GM12878 (cell line): Measurements from ENCODE around the gene SETBP1. TPM values are rescaled to one million over a fixed set of nuclear protein-coding genes. Genes with fewer than 3 reads are reported as not detected.
A peak's percentile ranks its signal among the peaks of the same experiment; 100 is the strongest.

Experiments
- ATF3 ChIP-seq: IDR thresholded peaks from 2 replicates; pipeline ENCODE4 v1.6.1; 2011; ENCODE audit warnings: low read depth, mild to moderate bottlenecking, low read length, moderate library complexity, borderline replicate concordance; ENCODE audit errors: extremely low read depth
- ATF7 ChIP-seq: fragments of 450-650 bp; IDR thresholded peaks from 2 replicates; pipeline ENCODE4 v1.6.1; 2016; ENCODE audit warnings: low read depth, mild to moderate bottlenecking
- BACH1 ChIP-seq: fragments of 450-650 bp; IDR thresholded peaks from 2 replicates; pipeline ENCODE4 v1.6.1; 2017; ENCODE audit warnings: mild to moderate bottlenecking, borderline replicate concordance
- CHD1 ChIP-seq: IDR thresholded peaks from 2 replicates; pipeline ENCODE4 v1.6.1; 2012; ENCODE audit warnings: low read depth, low read length, improper control_type of control experiment
- EGR1 ChIP-seq, 2 experiments: IDR thresholded peaks; 1 replicate in 1 of 2; 2 replicates in 1 of 2; pipeline ENCODE4 v1.6.1; 2011 to 2012; ENCODE audit warnings: low read depth in 2 of 2, low read length in 2 of 2, borderline replicate concordance in 1 of 2, mild to moderate bottlenecking in 1 of 2, moderate library complexity in 1 of 2
- FOS ChIP-seq: IDR thresholded peaks from 3 replicates; pipeline ENCODE4 v1.6.1; 2011; ENCODE audit warnings: borderline replicate concordance; ENCODE audit not compliant: insufficient read length; ENCODE audit errors: extremely low read depth
- IRF4 ChIP-seq: IDR thresholded peaks from 2 replicates; pipeline ENCODE4 v1.6.1; 2011; ENCODE audit warnings: low read depth, low read length
- MTA3 ChIP-seq: IDR thresholded peaks from 2 replicates; pipeline ENCODE4 v1.6.1; 2012; ENCODE audit warnings: low read length, inconsistent platforms, borderline replicate concordance
- MYB ChIP-seq: fragments of 150-350 bp; IDR thresholded peaks from 2 replicates; pipeline ENCODE4 v1.6.1; 2014; ENCODE audit warnings: mild to moderate bottlenecking, low read depth, low read length, borderline replicate concordance
- NBN ChIP-seq: fragments of 450-650 bp; IDR thresholded peaks from 2 replicates; pipeline ENCODE4 v1.6.1; 2016
- NFIC ChIP-seq: IDR thresholded peaks from 2 replicates; pipeline ENCODE4 v1.6.1; 2012; ENCODE audit warnings: low read depth, mild to moderate bottlenecking, inconsistent platforms, low read length, moderate library complexity
- NFYA ChIP-seq: IDR thresholded peaks from 2 replicates; pipeline ENCODE4 v1.6.1; 2011; ENCODE audit warnings: low read depth, mild to moderate bottlenecking, low read length, improper control_type of control experiment, borderline replicate concordance
- NR2C2 ChIP-seq: IDR thresholded peaks from 2 replicates; pipeline ENCODE4 v1.6.1; 2011; ENCODE audit warnings: borderline replicate concordance, low read depth; ENCODE audit not compliant: control insufficient read depth, insufficient read length
- POLR2A ChIP-seq: IDR thresholded peaks from 2 replicates; pipeline ENCODE4 v1.6.1; 2011; ENCODE audit warnings: low read depth, mild to moderate bottlenecking, low read length
- POLR2AphosphoS2 ChIP-seq: IDR thresholded peaks from 2 replicates; pipeline ENCODE4 v1.6.1; 2011; ENCODE audit warnings: low read depth, mild to moderate bottlenecking, low read length, improper control_type of control experiment, moderate library complexity
- POLR2AphosphoS5 ChIP-seq: IDR thresholded peaks from 2 replicates; pipeline ENCODE4 v1.6.1; 2011; ENCODE audit warnings: mild to moderate bottlenecking, low read length, inconsistent platforms
- RAD51 ChIP-seq: fragments of 450-650 bp; IDR thresholded peaks from 2 replicates; pipeline ENCODE4 v1.6.1; 2016; ENCODE audit warnings: moderate library complexity, mild to moderate bottlenecking, inconsistent platforms
- RBBP5 ChIP-seq: fragments of 200-600 bp; sonication (generic); conservative IDR thresholded peaks from 2 replicates; pipeline ENCODE4 v1.6.1; 2016
- RUNX3 ChIP-seq: IDR thresholded peaks from 2 replicates; pipeline ENCODE4 v1.6.1; 2012; ENCODE audit warnings: low read length, inconsistent platforms
- SIX5 ChIP-seq: IDR thresholded peaks from 2 replicates; pipeline ENCODE4 v1.6.1; 2011; ENCODE audit warnings: mild to moderate bottlenecking, low read depth, low read length, moderate library complexity; ENCODE audit not compliant: severe bottlenecking
- SP1 ChIP-seq: IDR thresholded peaks from one replicate; pipeline ENCODE4 v1.6.1; 2011; ENCODE audit warnings: low read depth, low read length
- SRF ChIP-seq, 2 experiments: IDR thresholded peaks; 2 replicates each; pipeline ENCODE4 v1.6.1; 2011; ENCODE audit warnings: low read depth in 2 of 2, low read length in 2 of 2, mild to moderate bottlenecking in 1 of 2, moderate library complexity in 1 of 2
- TAF1 ChIP-seq: IDR thresholded peaks from 2 replicates; pipeline ENCODE4 v1.6.1; 2011; ENCODE audit warnings: mild to moderate bottlenecking, low read depth, low read length, borderline replicate concordance
- TARDBP ChIP-seq: IDR thresholded peaks from 2 replicates; pipeline ENCODE4 v1.6.1; 2016; ENCODE audit warnings: borderline replicate concordance
- TCF12 ChIP-seq: IDR thresholded peaks from 2 replicates; pipeline ENCODE4 v1.6.1; 2011; ENCODE audit warnings: low read depth, mild to moderate bottlenecking, low read length
- ZNF384 ChIP-seq: IDR thresholded peaks from 2 replicates; pipeline ENCODE4 v1.6.1; 2012; ENCODE audit warnings: low read depth, mild to moderate bottlenecking, low read length, improper control_type of control experiment, borderline replicate concordance
- polyA plus RNA-seq, 11 experiments: library from polyadenylated mRNA; depleted of rRNA in 4 of 11; unstranded in 6 of 11; stranded (reverse) in 5 of 11; fragments of >200 nt; fragmentation: Nextera tagmentation in 4 of 11; fragmentation: Illumina TruSeq in 1 of 11; extraction: Ambion mirVana in 4 of 11; extraction: Trizol in 1 of 11; gene quantifications; 1 replicate in 1 of 11; 2 replicates in 10 of 11; pipeline versions ENCODE4 v1.2.1 to v1.2.3, GENCODE V29; 2011 to 2016; ENCODE audit warnings: inconsistent platforms in 2 of 11, missing spikeins in 2 of 11, low read depth in 1 of 11
- total RNA-seq, 4 experiments: library from RNA; depleted of rRNA in 3 of 4; stranded (reverse); fragments of >200 nt in 3 of 4; fragmentation: Illumina TruSeq in 1 of 4; extraction: Trizol in 1 of 4; gene quantifications; 2 replicates each; pipeline versions ENCODE4 v1.2.1 to v1.2.3, GENCODE V29; 2013 to 2021
- TF ChIP-seq, protein P1 (sequence below): fragments of 150-350 bp; IDR thresholded peaks from 2 replicates; pipeline ENCODE4 v1.6.1; 2014; ENCODE audit warnings: mild to moderate bottlenecking, low read depth, low read length
- TF ChIP-seq, protein P2 (sequence below), 3 experiments: IDR thresholded peaks in 2 of 3; conservative IDR thresholded peaks in 1 of 3; 2 replicates each; pipeline ENCODE4 v1.5.1; 2011; ENCODE audit warnings: low read depth in 3 of 3, low read length in 3 of 3, mild to moderate bottlenecking in 3 of 3, control low read depth in 2 of 3, moderate library complexity in 2 of 3, inconsistent platforms in 1 of 3, mixed read lengths in 1 of 3; ENCODE audit not compliant: control insufficient read depth in 2 of 3, insufficient read depth in 1 of 3; ENCODE audit errors: extremely low read depth in 1 of 3

Gene SETBP1
- total and polyA plus RNA-seq, 10 of the 15 experiments (the other 5 are each of a cell fraction or from before 2014, with no cell fraction given), result 0.99 to 29.7 (median 8.3) TPM

DNA sequence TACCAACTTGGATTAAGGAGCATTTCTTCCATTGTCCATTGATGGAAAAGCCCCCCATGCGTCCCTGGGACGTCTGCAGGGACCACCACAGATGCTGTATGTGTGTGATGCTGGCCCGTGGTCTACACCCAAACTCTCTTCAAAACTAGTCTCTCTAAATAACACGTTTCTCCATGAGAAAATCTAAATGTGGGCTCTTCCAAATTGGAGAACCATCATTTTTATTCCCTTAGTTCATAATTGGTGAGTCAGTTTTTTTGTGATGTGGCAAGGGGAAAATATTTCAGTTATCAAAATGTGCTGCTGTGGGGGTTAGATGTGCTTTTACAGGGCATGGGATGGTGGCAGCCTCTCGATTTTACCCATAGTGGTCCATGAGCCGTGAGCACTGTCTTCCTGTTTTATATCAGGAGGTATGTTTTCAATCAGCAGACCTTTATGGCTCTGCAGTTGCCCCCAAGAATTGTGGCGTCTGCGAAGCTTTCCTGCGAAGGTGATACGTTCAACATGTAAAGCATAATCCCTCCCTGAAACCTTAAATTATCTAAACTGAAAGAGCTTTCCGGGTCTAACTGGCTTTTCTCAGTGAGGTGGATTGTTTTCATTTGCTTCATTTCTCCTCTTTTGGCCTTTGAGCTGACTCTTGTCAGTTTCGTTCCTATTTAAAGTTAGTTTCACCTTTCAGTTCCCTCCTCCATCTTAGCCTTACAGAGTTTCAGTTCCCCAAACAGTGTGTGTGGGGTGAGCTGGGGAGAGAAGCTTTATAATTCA, 78.4 kb downstream of the SETBP1 start (continued):
- TF ChIP-seq, protein P1, sequence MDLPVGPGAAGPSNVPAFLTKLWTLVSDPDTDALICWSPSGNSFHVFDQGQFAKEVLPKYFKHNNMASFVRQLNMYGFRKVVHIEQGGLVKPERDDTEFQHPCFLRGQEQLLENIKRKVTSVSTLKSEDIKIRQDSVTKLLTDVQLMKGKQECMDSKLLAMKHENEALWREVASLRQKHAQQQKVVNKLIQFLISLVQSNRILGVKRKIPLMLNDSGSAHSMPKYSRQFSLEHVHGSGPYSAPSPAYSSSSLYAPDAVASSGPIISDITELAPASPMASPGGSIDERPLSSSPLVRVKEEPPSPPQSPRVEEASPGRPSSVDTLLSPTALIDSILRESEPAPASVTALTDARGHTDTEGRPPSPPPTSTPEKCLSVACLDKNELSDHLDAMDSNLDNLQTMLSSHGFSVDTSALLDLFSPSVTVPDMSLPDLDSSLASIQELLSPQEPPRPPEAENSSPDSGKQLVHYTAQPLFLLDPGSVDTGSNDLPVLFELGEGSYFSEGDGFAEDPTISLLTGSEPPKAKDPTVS, result no peak
- TF ChIP-seq TARDBP (peak; percentile 42; the same call in 1 of the 2 replicates), IRF4 (peak; percentile 99), TCF12 (no peak; the same call in 1 of the 2 replicates), NBN (peak; percentile 96), EGR1 (IDR thresholded peaks at IDR 0.05; ENCODE audit: borderline replicate concordance in 1 of 2, low read depth in 2 of 2, low read length in 2 of 2) (peak in 1 of 2 experiments; percentile 53; a peak in 1 of 3 replicates), SP1 (peak; percentile 85), NFIC (peak; percentile 100), FOS (no peak), SRF (IDR thresholded peaks at IDR 0.05; ENCODE audit: low read depth in 2 of 2, low read length in 2 of 2) (peak; percentile 8 to 95; a peak in 3 of 4 replicates), MTA3 (peak; percentile 96; the same call in 1 of the 2 replicates), SIX5 (no peak), POLR2AphosphoS2 (0 out of 2 replicates have a peak, but pooled peaks have one; percentile 10), NR2C2 (no peak), NFYA (no peak), ZNF384 (no peak), ATF3 (no peak), CHD1 (no peak), ATF7 (peak; percentile 94), POLR2AphosphoS5 (peak; percentile 67), TAF1 (peak; percentile 62; the same call in 1 of the 2 replicates), BACH1 (peak; percentile 96; the same call in 1 of the 2 replicates), POLR2A (no peak), RBBP5 (no peak; the same call in 1 of the 2 replicates), RUNX3 (peak; percentile 81), MYB (peak; percentile 83), RAD51 (no peak; the same call in none of the 2 replicates)
- TF ChIP-seq, protein P2, sequence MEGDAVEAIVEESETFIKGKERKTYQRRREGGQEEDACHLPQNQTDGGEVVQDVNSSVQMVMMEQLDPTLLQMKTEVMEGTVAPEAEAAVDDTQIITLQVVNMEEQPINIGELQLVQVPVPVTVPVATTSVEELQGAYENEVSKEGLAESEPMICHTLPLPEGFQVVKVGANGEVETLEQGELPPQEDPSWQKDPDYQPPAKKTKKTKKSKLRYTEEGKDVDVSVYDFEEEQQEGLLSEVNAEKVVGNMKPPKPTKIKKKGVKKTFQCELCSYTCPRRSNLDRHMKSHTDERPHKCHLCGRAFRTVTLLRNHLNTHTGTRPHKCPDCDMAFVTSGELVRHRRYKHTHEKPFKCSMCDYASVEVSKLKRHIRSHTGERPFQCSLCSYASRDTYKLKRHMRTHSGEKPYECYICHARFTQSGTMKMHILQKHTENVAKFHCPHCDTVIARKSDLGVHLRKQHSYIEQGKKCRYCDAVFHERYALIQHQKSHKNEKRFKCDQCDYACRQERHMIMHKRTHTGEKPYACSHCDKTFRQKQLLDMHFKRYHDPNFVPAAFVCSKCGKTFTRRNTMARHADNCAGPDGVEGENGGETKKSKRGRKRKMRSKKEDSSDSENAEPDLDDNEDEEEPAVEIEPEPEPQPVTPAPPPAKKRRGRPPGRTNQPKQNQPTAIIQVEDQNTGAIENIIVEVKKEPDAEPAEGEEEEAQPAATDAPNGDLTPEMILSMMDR (IDR thresholded peaks at IDR 0.05 in 2 of 3, conservative IDR thresholded peaks at IDR 0.05 in 1 of 3; ENCODE audit: control insufficient read depth in 2 of 3, extremely low read depth in 1 of 3, insufficient read depth in 1 of 3, low read depth in 3 of 3, low read length in 3 of 3), result no peak
